DMS79 treated with DMSO at 0.1 percent for 48 hours (cell line): ENCODE results near the gene AOC2.

ENCODE experiments used
- DNase-seq: peaks from one replicate; lab custom pipeline; 2025; lab: John Stamatoyannopoulos, UW

AOC2 gene

GRCh38 chr17:42844271-42844670 lies at the start of gene AOC2:
TSS of gene AOC2 (plus strand) at chr17:42844580. CDS start at chr17:42844627, 47 bp downstream.
- no peak for DNase-seq

DNA sequence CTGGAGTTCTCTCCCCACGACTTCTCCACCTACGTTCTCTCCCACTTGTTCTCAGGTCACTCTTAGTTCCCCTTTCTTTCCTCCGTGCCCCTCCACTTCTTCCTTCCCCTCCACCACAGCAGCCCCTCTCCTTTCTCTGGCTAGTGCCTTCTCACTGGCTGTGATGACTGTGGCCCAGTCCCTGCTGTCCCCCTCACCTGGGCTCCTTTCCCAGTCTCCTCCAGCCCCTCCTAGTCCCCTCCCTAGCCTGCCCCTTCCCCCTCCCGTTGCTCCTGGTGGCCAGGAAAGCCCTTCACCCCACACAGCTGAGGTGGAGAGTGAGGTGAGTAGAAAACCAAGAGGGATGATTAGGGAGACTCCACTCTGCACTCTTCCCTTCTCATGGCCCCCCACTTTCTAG lies 49.3 kb upstream of the AOC2 start:
- no peak for DNase-seq

GRCh38 chr17:42795465-42795864 lies 48.9 kb upstream of the AOC2 start:
- DNase-seq = no peak

DNA sequence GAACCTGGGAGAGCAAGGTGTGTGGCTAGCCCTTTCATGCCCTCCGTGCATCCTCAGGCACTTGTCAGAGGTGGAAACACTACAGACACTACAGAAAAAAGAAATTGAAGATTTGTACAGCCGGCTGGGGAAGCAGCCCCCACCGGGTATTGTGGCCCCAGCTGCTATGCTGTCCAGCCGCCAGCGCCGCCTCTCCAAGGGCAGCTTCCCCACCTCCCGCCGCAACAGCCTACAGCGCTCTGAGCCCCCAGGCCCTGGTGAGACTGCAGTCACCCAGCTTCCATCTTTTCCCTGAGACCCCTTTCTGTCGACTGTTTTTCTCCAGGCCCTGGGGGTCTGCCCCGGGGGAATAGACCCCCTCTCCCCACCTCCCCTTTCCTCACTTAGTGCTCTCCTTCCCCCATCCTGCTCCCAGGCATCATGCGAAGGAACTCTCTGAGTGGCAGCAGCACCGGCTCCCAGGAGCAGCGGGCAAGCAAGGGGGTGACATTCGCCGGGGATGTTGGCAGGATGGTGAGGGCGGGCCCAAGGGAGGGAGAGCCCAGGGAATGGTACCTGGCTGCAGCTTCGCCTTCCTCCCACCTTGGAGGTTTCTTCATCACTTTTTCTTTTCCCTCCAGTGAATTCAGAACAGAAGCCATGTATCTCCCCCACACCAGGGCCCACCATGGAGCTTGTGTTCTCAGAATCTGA lies 48.2 kb upstream of the AOC2 start:
- no peak for DNase-seq

GRCh38 chr17:42797067-42798007 lies 47.0 kb upstream of the AOC2 start:
- no peak for DNase-seq

DNA sequence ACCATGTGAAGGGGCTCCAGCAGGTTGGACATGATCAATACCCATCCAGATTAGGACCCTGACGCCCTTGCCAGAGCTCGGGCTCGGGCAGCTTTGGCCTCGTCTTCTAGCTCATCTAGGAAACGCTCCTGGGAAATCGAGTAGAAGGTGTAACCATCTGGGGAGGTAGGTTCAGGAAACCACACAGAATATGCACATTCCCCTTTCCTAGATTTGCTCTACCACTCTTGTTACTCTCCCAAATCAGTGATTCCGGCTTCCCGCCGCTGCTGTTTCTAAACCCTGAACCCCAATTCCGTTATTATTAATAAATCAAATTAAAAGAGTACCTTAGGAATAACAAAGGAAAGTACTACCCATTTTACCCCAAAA lies 46.4 kb upstream of the AOC2 start:
- no peak for DNase-seq

DNA sequence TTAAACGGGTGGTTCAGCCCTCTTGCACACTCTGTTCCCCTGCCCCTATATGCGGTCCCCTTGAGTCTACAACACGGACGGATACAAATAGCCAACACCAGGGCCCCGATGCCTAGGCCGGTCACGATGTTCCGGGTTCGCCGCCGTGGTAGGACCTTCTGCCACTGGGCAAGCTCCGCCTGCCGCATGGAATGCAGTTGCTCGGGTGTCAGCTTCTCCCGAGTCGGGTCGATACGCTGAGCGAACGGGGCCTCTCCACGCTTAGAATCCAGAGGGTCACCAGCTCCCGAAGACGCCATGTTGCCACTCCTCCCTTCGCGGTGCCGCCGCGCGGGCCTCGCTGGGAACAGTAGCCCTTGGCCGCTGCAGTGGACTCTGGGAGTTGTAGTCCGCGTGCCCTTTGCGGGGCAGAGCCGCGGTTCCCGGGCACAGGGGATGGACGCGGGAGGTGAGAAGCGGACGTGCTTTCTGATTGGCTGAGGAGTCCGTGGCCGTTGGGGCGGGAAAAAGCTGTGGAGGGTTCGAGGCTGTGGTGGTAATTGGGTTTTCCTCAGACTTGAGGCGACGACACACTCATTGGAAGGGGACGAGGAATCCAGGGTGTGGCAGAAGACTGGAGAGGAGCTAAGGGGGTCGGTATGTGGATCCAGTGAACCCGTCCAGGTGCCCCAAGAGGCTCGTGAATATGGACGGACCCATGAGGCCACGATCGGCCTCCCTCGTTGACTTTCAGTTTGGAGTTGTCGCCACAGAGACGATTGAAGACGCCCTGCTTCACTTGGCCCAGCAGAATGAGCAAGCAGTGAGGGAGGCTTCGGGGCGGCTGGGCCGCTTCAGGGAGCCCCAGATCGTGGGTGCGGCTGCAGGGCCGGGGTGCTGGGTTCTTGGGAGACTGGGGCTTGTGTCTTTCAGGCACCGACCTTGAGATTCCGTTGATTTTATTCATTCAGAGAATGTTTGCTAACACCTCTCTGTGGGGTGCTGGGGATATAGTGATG lies 45.7 kb upstream of the AOC2 start, which contains the start of the genes CNTD1 and COA3:
TSS of gene CNTD1 (plus strand) at position 479 of the 998 bp plus-strand sequence. CDS start at position 686, 207 bp downstream.
TSS of gene COA3 (minus strand) at position 322 of the 998 bp plus-strand sequence. CDS start at position 299, 23 bp downstream.
- peak; percentile 71 for DNase-seq

DNA sequence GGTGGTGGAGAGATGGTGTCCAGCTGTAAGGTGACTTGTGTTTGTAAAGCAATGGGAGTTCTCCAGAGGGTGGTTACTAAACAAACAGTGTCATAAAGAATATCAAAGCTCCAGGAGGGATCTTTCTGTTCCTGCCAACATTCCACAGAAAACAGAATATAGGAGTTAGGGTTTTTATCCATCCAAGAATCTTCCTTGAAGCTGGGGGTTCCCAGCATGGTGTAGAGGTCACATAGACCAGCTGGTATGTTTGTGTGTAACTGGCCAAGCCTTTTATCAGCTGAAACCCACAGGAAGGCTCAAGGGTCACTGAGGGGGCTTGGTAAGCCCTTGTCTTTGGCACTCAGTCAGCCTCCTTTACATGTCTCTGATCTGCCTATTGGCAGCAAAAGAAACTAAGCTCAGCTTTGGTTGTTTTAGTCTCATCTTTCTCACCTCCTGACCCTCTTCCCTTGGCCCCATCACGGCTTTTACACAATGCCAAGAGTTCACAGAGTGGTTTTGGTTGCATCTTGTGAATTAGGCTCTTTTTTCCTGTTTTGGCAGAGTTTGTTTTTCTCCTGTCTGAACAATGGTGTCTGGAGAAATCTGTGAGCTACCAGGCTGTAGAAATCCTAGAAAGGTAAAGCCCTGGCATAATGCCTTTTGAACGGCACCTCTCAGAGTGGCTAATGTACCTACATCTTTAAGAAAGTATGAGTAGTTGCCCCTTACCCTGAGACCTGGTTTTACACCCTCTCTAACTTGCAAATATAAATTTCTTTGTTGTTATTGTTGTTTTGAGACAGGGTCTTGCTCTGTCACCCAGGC lies 41.1 kb upstream of the AOC2 start:
- no peak for DNase-seq

- no peak for DNase-seq
Observed at GRCh38 chr17:42804918-42805367, 39.4 kb upstream of the AOC2 start.

DNA sequence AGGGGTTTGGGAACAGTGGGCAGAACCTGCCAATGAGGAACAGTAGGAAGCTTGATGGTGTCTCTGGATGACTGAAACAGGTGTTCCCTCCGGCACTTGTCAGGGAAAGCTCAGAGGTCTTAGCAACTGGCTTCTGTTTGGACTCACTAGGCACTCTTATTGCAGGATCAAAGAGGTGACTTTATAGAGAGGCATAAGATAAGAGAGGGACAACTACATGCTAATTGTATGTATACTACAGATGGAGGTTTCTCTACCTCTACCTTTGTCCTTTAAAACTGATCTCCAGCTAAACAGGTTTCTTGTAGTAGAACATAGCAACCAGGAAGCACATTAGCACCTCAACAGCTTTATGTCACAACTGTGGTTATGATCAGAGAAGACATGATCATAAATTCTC lies 38.1 kb upstream of the AOC2 start:
- no peak for DNase-seq

- DNase-seq = no peak
Observed at GRCh38 chr17:42809250-42809649, 35.1 kb upstream of the AOC2 start.

GRCh38 chr17:42814633-42815399 lies 29.6 kb upstream of the AOC2 start:
- DNase-seq = peak; percentile 91

GRCh38 chr17:42817866-42818265 lies 26.5 kb upstream of the AOC2 start:
- no peak for DNase-seq

DNA sequence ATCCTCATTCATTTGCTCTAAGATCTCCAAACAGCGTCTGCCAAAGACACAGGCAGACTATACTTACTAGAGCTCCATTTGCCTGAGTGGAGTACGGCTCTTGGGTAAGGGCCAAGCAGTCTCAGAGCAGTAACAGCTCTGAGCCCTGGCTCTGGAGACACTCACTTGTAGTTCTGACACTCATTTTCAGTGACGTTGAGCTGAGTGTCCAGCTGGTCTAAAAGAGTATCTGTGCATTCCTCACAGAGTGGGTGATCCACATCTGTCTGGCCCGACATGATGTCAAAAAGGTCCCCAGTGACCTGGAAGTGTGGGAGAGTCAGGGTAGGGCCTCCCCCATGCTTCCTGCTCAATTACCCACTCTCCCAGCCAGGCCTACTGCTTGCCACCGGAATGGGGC lies 26.0 kb upstream of the AOC2 start:
- no peak for DNase-seq

DNA sequence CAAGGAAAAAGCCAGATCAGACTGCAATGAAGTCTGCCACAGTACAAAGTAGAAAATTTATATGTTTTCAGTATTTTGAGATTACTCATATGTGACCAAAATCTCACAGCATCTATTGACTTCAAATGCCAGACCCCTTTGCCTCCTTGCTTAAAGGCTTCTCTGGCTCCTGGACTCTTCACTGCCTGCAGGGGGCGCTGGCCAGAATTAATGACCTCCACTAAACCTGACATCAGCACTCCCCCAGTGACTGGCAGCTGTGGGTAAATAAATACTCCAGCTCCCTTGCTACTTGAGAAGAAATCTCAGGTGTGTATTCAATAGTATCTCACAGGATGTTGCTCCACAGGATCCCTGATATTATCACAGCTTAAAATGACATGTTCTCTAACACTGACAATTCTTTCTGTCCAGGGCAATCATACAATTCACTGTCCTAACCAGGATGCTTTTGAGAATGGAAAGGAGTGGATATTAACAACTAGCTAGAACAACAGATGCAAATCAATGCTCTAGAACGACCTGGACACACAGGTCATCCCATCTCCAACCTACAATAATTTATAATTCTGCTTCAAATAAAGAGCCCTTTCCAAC lies 24.3 kb upstream of the AOC2 start:
- no peak for DNase-seq

GRCh38 chr17:42821176-42821575 lies 23.2 kb upstream of the AOC2 start:
- DNase-seq = no peak

GRCh38 chr17:42827472-42827871 lies 16.9 kb upstream of the AOC2 start:
- DNase-seq = no peak

GRCh38 chr17:42830971-42831370 lies 13.4 kb upstream of the AOC2 start:
- DNase-seq = no peak

DNA sequence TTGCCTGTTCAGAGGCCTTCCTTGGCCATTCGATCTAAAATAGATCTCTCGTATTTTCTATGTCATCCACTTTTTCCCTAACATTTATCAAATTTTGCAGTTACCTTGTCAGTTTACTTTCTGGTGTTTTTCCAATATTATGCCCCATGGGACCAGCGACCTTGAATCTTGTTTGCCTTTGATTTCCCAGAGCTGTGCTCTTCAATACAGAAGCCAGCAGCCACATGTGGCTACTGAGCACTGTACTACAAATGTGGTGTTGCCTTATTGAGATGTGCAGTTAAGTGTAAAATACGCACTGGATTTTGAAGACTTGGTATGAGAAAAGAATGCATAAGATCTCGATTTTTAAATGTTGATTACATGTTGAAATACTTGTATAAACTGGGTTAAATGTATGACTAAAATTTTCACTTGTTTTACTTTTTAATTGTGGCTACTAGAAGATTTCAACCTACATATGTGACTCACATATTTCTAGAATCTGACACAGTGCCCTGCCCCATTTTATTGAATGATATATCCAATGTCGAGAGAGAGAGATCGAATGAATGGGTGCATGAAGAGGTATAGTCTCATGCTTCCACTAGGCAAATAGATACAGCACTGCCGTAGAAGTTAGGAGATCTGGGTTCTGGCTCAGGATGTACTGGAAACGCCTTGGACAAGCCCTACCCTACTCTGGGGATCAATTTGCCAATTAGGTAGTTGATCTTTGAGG lies 12.0 kb upstream of the AOC2 start:
- peak; percentile 73 for DNase-seq
